Large intestine (tissue), 3 donors: Measurements from ENCODE around the gene PSMD13. TPM values are rescaled to one million over a fixed set of nuclear protein-coding genes. Genes with fewer than 3 reads are reported as not detected.
"Not testable (repeated sequence)": the region's sequence is repeated elsewhere in the genome, so short reads cannot be mapped to it uniquely, and the experiment has no call there.

Experiments
- DNase-seq, 2 donors: peaks; one replicate each; pipeline versions ENCODE4 v3.0.0 to v3.0.0-alpha.2; 2013
- H3K27ac ChIP-seq: one replicate; pipeline ENCODE4 v1.5.1; 2013; ENCODE audit warnings: low read length
- H3K27me3 ChIP-seq: 2 replicates; pipeline ENCODE4 v1.6.1; 2013; ENCODE audit warnings: low read length; ENCODE audit not compliant: control insufficient read depth, insufficient read depth
- H3K36me3 ChIP-seq: 2 replicates; pipeline ENCODE4 v1.6.1; 2013; ENCODE audit warnings: low read length; ENCODE audit not compliant: control insufficient read depth, insufficient read depth
- H3K4me1 ChIP-seq: one replicate; pipeline ENCODE4 v1.6.1; 2013; ENCODE audit warnings: low read length; ENCODE audit not compliant: control insufficient read depth, insufficient read depth
- H3K4me3 ChIP-seq: one replicate; pipeline ENCODE4 v1.5.1; 2013; ENCODE audit warnings: low read length
- H3K9me3 ChIP-seq: one replicate; pipeline ENCODE4 v1.6.1; 2013; ENCODE audit warnings: mild to moderate bottlenecking, low read depth, low read length, moderate library complexity; ENCODE audit not compliant: control insufficient read depth
- WGBS: methylation state at CpG from one replicate; pipeline ENCODE4 v1.1.5; 2013; ENCODE audit warnings: low lambda C conversion rate; ENCODE audit not compliant: insufficient coverage; 5-methylcytosine and 5-hydroxymethylcytosine counted together
- polyA plus RNA-seq: library from polyadenylated mRNA; unstranded; fragments of 120-200 nt; gene quantifications from one replicate; pipeline ENCODE4 v1.2.1, GENCODE V29; 2013

PSMD13 gene
- polyA plus RNA-seq, 1 donor = 107 TPM

GRCh38 chr11:281486-282161, 44.8 kb downstream of the PSMD13 start:
- peaks cover 39% of the 10 kb centered on the region for H3K36me3 ChIP-seq
- DNase-seq = peak in 1 of 2 donors; percentile 36
- peaks cover 44% of the 10 kb centered on the region for H3K27me3 ChIP-seq
- no CpG with 5 or more reads among the region's 26 CpGs for WGBS
- H3K4me1 ChIP-seq = peaks cover 27% of the 10 kb centered on the region
- H3K9me3 ChIP-seq = peaks cover 8% of the 10 kb centered on the region
- peak overlapping the region; percentile 73 for H3K27ac ChIP-seq
- H3K4me3 ChIP-seq = peak overlapping the region; percentile 61

GRCh38 chr11:282171-282570, 45.4 kb downstream of the PSMD13 start:
- peaks cover 39% of the 10 kb centered on the region for H3K36me3 ChIP-seq
- WGBS = no CpG with 5 or more reads among the region's 4 CpGs
- H3K27ac ChIP-seq = peak overlapping the region; percentile 73
- no peak for DNase-seq
- H3K27me3 ChIP-seq = peaks cover 44% of the 10 kb centered on the region
- peak overlapping the region; percentile 61 for H3K4me3 ChIP-seq
- H3K4me1 ChIP-seq = peaks cover 24% of the 10 kb centered on the region
- peaks cover 8% of the 10 kb centered on the region for H3K9me3 ChIP-seq

- DNase-seq = peak in 1 of 2 donors; percentile 43
Observed at GRCh38 chr11:282630-283360, 46.0 kb downstream of the PSMD13 start.

GRCh38 chr11:283405-284104, 46.8 kb downstream of the PSMD13 start:
- Histone ChIP-seq H3K36me3 (peaks cover 39% of the 10 kb centered on the region), H3K27me3 (peaks cover 43% of the 10 kb centered on the region), H3K4me3 (peak overlapping the region; percentile 61), H3K27ac (peak overlapping the region; percentile 4), H3K9me3 (peaks cover 8% of the 10 kb centered on the region), H3K4me1 (peaks cover 14% of the 10 kb centered on the region)
- no CpG with 5 or more reads among the region's 23 CpGs for WGBS
- no peak for DNase-seq

More at GRCh38 chr11:282630-283360, 46.0 kb downstream of the PSMD13 start:
- Histone ChIP-seq H3K4me1 (peaks cover 21% of the 10 kb centered on the region), H3K9me3 (peaks cover 8% of the 10 kb centered on the region), H3K36me3 (peaks cover 39% of the 10 kb centered on the region), H3K27ac (peak overlapping the region; percentile 73), H3K27me3 (peaks cover 45% of the 10 kb centered on the region), H3K4me3 (peak overlapping the region; percentile 61)
- 10% methylated on average over 2 of the region's 13 CpGs for WGBS

- peaks cover 14% of the 10 kb centered on the region for H3K4me1 ChIP-seq
- WGBS = no CpG with 5 or more reads among the region's 24 CpGs
- no peak for DNase-seq
- H3K9me3 ChIP-seq = peaks cover 8% of the 10 kb centered on the region
- H3K27me3 ChIP-seq = peaks cover 38% of the 10 kb centered on the region
- H3K4me3 ChIP-seq = no peak overlapping the region
- no peak overlapping the region for H3K27ac ChIP-seq
- peaks cover 39% of the 10 kb centered on the region for H3K36me3 ChIP-seq
Observed at GRCh38 chr11:284105-285020, 47.6 kb downstream of the PSMD13 start.

- no peak for DNase-seq
Observed at GRCh38 chr11:285021-285893, 48.5 kb downstream of the PSMD13 start.

GRCh38 chr11:285894-286220, 49.1 kb downstream of the PSMD13 start:
- no CpG with 5 or more reads among the region's 8 CpGs for WGBS
- DNase-seq = no peak
- Histone ChIP-seq H3K4me1 (peaks cover 26% of the 10 kb centered on the region), H3K36me3 (peaks cover 40% of the 10 kb centered on the region), H3K27ac (peak overlapping the region; percentile 22), H3K9me3 (peaks cover 8% of the 10 kb centered on the region), H3K27me3 (peaks cover 26% of the 10 kb centered on the region), H3K4me3 (no peak overlapping the region)

More at GRCh38 chr11:285021-285893, 48.5 kb downstream of the PSMD13 start:
- Histone ChIP-seq H3K4me1 (peaks cover 20% of the 10 kb centered on the region), H3K9me3 (peaks cover 8% of the 10 kb centered on the region), H3K4me3 (no peak overlapping the region), H3K27me3 (peaks cover 30% of the 10 kb centered on the region), H3K27ac (peak overlapping the region; percentile 22), H3K36me3 (peaks cover 39% of the 10 kb centered on the region)
- WGBS = no CpG with 5 or more reads among the region's 29 CpGs

- Histone ChIP-seq H3K4me1 (peaks cover 26% of the 10 kb centered on the region), H3K4me3 (peak overlapping the region; percentile 57), H3K27ac (peak overlapping the region; percentile 85), H3K36me3 (peaks cover 36% of the 10 kb centered on the region), H3K27me3 (peaks cover 13% of the 10 kb centered on the region)
- DNase-seq = peak in 1 of 2 donors; percentile 77
- no CpG with 5 or more reads among the region's 27 CpGs for WGBS
- H3K9me3 ChIP-seq = not testable (repeated sequence)
Observed at GRCh38 chr11:286977-287820, 50.4 kb downstream of the PSMD13 start.
